ENCODE data around the gene TASP1.

TASP1 gene

GRCh38 chr20:13428684-13429083 lies 210.0 kb downstream of the TASP1 start:
- no peak for DNase-seq

- DNase-seq: no peak
These were observed 211.9 kb downstream of the TASP1 start for GRCh38 chr20:13426870-13427269.

GRCh38 chr20:13425381-13426135 lies 213.2 kb downstream of the TASP1 start:
- DNase-seq: no peak

- no peak for DNase-seq
These were observed 214.4 kb downstream of the TASP1 start for GRCh38 chr20:13424174-13424833.

- DNase-seq: no peak
These were observed 215.1 kb downstream of the TASP1 start for GRCh38 chr20:13423472-13424173.

- no peak for DNase-seq
These were observed 216.1 kb downstream of the TASP1 start for GRCh38 chr20:13422637-13423036.

- DNase-seq: no peak
These were observed 218.1 kb downstream of the TASP1 start for GRCh38 chr20:13420625-13421024.

GRCh38 chr20:13419477-13419876 lies 219.3 kb downstream of the TASP1 start:
- no peak for DNase-seq

GRCh38 chr20:13418263-13419229 lies 220.2 kb downstream of the TASP1 start:
- no peak for DNase-seq

GRCh38 chr20:13416531-13416930 lies 222.2 kb downstream of the TASP1 start:
- DNase-seq: no peak

- no peak for DNase-seq
These were observed 225.8 kb downstream of the TASP1 start for GRCh38 chr20:13412806-13413445.

GRCh38 chr20:13404293-13404692 lies 234.4 kb downstream of the TASP1 start:
- DNase-seq: no peak

- DNase-seq: no peak
These were observed 235.3 kb downstream of the TASP1 start for GRCh38 chr20:13403453-13403852.

GRCh38 chr20:13402986-13403385 lies 235.7 kb downstream of the TASP1 start:
- DNase-seq: no peak

- DNase-seq: no peak
These were observed 236.5 kb downstream of the TASP1 start for GRCh38 chr20:13402171-13402760.

GRCh38 chr20:13401596-13401995 lies 237.1 kb downstream of the TASP1 start:
- DNase-seq: no peak

GRCh38 chr20:13400453-13400852 lies 238.3 kb downstream of the TASP1 start:
- no peak for DNase-seq

GRCh38 chr20:13397300-13397724 lies 241.4 kb downstream of the TASP1 start:
- DNase-seq: no peak

GRCh38 chr20:13396826-13397225 lies 241.9 kb downstream of the TASP1 start:
- no peak for DNase-seq

GRCh38 chr20:13396022-13396421 lies 242.7 kb downstream of the TASP1 start:
- DNase-seq: no peak

GRCh38 chr20:13395232-13395631 lies 243.5 kb downstream of the TASP1 start:
- no peak for DNase-seq

- no peak for DNase-seq
These were observed 246.3 kb downstream of the TASP1 start for GRCh38 chr20:13392391-13392790.

All from cortex of kidney (tissue), 1 donor.